Activated T-cell treated with anti-CD3 and anti-CD28 coated beads for 1 hour (primary cell): Measurements from ENCODE around the gene DHRSX.
"Not testable (repeated sequence)": the region's sequence is repeated elsewhere in the genome, so short reads cannot be mapped to it uniquely, and the experiment has no call there.

Experiments used
- DNase-seq: peaks from one replicate; pipeline ENCODE4 v3.0.0-alpha.2; 2020; ENCODE audit warnings: low read depth

Gene DHRSX

DNA sequence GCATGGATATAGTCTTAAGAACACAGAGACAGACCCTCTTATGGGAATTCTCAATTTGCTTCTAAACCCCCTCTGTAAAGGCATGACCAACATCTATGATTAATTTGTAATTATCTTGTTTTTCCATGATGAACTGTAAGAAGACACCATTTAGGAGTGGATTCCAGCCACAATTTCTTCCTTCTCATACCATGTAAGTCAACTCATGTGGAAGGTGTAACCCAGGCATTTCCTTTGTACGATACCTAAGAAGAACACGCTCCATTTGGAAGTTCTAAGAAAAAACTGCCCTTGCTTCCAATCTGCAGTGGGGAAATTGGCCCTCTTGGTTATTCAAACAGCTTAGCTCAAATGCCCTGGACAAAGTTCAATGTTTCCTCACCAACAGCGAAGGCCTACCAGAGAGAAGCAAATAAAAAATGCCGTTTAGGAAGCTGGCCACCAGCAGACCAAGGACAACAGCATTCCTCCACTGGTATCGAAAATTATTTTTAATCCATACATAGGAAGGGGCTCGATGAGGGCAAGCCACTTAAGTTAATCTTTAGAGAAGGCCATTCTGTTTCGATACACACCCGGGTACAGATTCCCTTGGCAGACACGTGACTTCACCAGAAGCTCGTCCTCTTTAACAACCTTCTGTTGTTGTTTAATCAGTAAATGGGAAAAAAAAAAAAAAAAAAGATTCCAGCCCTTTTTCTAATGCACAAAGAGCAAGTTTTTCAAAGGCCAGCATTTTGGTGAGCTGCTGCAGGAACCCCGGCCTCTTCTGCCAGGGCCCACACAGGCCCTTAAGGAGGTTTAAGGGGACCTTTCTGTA is 2.6 kb downstream of the DHRSX start:
- DNase-seq, result no peak

DNA sequence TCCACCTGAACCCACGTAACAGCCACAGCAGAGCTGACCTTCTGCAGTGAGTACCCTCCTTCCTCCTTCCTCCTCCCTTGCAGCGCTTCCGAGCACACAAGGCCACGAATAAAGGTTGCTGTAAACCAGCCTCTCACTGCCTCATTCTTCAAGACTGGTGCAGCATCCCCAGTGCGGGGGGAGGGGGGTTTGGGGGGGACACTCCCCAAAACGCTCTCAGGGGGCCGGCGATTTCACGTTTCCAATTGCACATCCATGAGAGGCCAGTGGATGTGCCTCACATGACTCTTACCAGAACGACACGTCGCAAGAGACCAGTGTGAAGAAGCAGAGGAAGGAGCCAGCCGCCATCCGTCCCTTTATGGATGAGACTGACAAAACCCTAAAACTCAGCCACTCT is 5.2 kb downstream of the DHRSX start:
- DNase-seq, result no peak

DNA sequence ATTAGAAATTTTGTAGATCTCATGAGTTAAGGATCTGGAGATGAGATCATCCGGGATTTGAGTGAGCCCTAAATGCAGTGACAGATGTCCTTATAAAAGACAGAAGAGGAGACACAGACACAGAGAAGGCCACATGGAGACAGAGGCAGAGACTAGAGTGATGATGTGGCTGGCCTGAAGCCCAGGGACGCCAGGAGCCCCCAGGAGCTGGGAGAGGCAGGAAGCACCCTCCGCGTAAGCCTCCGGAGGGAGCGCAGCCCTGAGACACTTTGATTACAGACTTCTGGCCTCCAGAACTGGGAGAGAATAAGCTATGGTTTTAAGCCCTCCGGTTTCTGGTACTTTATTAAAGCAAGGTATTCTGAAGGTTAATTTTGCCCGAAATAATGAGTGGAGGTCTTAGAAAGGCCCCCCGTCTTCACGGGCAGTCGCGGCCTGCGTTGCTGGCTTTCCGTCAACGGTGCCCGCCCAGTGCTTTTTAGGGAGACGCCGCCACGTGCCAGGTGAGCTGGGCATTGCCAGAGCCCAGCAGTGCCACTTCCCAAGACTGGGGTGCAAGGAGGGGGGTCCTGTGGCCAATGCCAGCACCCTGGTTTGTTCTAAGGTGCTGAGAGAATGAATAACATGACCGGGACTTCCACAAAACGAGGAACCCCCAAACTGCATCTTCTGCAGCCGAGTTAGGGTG is 8.1 kb downstream of the DHRSX start:
- DNase-seq, result no peak

DNA sequence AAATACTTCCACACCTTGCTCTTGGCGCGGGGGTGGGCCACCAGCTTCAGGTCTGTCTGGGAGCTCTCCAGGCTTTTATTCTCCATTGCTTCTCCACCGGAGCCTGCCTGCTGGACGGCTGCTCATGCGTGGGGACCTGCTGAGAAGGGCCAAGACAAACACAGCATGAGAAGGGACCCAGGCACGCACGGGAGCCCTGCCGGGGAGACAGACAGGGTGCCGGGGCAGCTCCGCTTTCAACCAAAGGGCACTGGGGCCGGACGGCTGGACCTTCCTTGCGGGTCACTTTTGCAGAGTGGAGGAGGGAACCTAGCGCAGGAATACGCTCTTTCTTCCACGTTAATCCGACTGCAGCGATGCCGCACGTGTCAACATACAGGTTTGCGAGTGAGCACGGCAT is 10.1 kb downstream of the DHRSX start:
- DNase-seq, result no peak

DNA sequence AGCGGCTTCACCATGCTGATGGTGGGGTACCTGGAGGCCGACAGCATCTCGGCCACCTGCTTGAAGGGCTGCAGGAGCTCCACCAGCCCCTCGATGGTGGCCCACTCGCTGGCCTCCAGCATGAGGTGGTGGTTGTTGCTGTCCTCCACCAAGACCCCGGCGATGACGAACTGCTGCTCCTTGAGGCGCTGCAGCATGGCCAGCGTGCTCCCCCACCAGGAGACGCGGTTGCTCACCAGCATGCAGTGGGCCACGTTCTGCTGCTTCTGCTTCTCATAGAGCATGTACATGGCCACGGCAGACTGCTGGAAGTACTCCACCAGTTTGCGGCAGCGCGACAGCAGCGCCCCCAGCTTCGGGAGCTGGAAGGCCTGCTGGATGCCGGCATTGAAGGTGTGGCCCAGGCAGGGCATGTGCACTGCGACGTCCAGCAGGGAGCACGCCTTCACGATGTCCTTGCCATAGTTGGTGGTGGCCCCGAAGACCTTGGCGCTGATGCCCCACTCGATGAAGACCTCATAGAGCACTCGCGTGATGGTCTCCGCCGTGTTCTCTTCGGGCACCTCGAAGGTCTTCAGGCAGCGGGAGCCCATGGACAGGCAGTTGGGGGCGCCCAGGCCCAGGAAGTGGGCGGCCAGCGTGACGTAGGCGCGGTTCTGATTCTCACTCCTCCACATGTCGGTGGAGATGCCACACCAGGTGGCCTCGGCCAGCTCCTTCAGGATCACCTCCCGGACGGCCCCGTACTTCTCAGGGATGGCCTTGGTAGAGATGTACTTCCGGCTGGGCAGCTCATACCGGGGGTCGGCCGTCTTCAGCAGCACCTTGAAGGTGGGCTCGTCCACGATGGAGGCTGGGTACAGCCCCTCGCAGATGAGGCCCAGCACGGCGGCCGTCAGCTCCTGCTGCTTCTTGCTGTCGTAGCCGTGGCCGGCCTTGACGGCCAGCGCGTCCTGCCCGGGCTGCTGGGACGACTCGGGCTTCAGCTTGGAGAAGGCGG is 11.0 kb downstream of the DHRSX start:
- DNase-seq, result no peak

DNA sequence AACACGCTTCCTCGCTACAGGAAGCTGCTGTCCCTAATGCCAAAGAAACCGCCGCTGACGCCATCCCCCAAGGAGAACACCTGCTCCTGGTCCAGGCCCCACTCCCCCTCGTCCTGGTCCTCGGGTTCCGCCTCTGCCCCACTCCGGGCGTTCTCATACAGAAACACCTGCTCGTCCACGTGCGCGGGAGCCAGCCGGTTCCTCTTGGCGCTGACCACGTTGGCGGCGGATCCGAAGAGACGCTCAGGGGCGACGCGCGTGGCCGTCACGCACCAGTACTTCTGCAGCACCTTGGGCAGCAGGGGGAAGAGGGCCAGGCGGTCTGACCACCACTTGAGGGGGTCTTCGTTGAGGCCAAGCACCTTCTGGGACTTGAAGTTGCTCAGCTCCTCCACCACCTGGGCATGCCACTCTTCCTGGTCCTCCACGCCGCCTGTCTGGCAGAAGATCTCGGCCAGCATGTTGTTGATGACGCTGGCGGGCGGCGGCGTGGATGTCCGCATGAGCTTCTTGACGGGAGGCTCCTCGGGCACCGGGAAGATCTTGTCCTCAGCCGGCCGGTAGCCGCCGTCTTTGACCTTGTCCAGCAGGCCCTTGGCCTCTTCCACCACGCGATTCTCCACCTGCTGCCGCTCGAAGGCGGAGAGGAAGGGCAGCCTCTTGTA is 12.0 kb downstream of the DHRSX start:
- DNase-seq, result no peak

DNA sequence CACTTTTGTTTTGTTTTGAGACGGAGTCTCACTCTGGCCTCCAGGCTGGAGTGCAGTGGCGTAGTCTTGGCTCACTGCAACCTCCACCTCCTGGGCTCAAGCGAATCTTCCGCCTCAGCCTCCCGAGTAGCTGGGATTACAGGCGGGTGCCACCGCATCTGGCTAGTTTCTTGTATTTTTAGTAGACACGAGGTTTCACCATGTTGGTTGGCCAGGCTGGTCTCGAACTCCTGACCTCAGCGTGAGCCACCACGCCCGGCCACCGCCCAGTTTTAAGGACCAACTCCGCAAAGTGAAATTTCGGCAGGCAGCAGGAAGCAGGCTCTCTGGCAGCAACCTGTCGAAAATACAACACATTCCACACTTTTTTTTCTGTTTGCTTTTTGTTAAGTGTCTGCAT is 13.4 kb downstream of the DHRSX start:
- no peak for DNase-seq

DNA sequence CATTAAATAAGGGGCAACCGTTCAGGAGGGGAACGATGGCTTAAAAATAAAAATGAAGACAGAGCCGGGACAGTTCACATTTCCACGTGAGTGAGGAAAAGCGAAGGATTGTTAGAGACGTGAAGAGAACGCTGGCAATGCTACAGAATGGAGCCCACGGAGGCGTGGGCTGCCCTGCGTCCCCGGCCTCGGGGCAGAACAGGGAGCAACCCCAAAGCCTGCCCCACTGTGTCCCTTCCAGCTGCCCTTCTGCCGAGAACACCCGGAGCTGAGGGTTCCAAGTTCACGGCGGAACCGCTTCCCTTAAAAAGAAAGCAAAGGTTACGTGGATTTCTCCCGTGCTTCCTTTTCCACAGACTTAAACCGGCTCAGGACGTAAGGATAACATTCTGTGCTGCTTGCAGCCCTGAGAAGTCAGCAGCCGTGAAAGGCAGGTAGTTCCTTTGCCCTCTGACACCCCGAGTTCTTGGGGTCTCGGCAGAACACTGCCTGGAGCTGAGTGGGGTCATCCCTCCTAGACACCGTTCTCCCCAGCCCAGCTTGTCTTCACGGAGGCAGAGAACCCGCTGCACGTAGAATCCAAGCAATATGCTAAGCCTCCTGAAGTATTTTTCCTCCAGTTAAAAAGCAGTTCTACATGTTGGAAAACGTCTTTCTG is 14.2 kb downstream of the DHRSX start:
- no peak for DNase-seq

DNA sequence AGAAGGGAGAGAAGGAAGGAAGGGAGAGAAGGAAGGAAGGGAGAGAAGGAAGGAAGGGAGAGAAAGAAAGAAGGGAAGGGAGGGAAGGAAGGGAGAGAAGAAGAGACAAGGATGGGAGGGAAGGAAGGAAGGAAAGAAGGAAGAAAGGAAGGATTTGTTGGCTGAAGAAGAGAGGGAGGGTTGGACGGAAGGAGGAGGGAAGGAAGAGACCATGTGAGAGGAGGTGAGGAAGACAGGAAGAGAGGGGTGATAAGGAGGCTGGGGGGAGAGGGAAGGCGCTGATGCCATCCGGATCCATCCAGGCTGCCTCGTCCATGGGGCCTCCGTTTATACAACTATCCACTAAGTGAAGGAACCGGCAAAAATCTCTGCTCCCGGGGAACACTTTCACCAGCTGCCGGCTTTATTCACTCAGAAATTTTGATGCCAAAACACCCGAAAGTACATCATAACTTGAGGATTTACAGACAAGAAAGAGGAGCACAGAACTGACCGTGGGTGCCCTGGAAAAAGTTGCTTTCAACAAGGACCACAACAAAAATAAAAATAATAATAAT is 14.9 kb downstream of the DHRSX start:
- no peak for DNase-seq

DNA sequence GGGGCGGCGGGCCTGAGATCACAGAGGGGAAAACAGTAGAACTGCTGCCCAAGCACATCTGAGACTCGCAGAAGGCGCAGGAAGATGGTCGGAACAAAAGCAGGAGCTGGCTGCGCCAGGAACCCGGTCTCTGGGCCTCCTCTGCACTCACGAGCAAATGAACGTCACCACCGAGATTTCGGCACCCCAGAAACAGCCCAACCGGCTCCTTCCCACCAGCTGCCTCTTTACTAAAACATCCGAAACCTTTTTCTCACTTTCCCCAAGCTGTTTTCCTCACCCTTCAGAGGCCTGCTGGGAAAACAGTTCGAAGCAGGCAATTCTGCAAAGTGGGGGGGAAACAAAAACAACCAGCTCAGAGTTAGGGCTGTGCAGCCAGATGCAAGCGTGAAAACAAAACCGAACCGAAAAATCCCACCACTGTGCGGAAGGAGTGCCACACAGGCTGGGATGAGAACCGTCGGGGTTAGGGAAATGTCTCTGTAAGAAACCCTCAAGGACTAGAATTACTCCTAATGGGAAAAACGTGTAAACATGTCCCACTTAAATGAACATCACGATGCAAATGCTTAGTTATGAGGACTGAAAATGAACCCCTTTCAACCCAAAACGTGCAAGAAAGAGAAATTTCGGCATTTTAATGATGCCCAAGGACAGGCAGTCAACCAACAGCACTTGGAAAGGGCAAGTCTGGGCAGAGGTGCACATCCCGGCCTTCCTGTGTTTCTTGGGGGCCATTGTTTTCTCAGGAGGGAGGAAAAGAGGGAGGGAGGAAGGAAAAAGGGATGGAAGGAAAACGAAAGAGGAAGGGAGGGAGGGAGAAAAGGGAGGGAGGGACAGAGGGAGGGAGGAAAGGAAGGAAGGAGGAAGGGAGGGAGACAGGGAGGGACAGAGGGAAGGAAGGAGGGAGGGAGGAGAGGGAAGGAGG is 15.8 kb downstream of the DHRSX start:
- DNase-seq, result no peak

DNA sequence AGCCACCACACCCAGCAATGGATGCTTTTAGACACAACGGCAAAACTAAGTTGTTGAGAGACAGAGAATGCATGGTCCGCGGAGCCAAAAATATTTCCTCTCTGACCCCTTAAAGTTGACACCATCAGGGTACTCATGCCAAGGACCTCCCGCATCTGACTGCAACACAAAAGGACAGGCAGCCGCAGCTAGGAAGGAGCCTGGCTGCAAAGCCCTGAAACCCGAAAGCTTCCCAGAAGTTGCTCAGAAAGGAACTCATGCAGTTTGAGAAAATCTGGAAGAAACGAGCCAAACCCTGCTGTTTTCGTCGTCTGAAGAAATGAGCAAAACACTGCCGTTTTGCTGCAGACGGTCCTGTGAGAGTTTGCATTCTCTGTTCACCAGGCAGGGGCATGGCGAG is 16.5 kb downstream of the DHRSX start:
- no peak for DNase-seq

DNA sequence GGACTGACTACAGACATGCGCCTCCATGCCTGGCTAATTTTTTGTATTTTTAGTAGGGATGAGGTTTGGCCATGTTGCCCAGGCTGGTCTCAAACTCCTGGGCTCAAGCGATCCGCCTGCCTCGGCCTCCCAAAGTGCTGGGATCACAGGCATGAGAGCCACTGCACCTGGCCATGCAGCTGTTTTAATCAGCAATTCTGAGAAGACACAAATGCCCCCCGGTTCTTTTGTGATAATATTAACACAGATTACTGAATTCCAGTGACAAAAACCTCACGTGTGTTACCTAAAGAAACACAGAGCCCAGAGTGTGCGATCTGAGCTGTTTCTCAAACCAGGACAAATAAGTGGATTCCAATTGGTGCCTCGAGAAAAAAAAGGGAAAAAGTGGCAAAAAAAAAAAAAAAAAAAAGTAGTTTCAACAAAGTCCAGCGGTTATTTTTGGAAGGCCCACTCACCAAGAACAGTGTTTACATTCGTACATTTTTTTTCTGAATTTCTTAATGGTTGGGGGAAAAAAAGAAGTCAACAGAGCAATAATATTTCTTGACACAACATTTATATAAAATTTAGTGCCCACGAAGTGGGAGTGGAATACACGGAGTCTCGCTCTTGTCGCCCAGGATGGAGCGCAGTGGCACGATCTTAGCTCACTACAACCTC is 17.2 kb downstream of the DHRSX start:
- DNase-seq, result no peak

DNA sequence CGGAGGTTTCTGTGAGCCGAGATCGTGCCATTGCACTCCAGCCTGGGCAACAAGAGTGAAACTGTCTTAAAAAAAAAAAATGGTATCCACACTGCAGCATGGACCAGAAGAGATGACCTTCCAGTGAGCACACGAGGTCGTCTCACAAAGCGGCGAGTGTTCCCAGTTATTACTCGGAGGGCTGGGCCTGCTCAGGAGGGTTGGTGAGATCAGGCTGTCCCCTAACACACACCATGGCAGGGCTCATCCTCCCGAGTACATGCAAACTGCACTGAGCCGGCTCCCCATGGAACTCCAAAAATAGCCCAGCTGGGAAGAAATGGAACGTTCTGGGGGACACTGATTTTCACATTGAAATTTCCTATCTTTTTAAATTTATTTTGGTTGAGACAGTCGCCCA is 19.2 kb downstream of the DHRSX start:
- not testable (repeated sequence) for DNase-seq

DNA sequence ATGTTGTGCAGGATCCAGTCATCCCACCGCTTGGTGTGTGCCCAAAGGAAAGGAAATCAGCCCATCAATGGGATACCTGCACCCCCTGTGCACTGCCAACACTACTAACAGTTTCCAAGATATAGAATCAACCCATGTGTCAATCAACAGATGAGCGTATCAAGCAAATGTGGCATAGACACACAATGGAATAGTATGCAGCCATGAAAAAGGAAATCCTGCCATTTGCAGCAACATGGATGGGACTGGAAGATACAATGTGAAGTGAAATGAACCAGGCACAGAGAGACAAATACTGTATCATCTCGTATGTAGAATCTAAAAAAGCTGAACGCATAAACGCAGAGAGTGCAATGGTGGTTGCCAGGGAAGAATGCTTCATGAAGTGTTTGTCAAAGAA is 20.8 kb downstream of the DHRSX start:
- not testable (repeated sequence) for DNase-seq

DNA sequence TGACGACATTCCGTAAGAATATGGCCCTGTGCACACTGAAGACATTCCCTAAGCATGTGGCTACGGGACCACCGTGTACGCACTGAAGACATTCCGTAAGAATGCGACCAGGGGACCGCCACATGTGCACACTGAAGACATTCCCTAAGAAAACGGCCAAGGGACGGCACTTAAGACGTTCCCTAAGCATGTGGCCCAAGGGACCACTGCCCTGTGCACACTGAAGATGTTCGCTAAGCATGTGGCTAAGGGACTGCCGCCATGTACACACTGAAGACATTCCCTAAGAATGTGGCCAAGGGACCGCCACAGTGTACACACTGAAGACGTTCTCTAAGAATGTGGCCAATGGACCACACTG is 21.4 kb downstream of the DHRSX start:
- DNase-seq, result no peak

DNA sequence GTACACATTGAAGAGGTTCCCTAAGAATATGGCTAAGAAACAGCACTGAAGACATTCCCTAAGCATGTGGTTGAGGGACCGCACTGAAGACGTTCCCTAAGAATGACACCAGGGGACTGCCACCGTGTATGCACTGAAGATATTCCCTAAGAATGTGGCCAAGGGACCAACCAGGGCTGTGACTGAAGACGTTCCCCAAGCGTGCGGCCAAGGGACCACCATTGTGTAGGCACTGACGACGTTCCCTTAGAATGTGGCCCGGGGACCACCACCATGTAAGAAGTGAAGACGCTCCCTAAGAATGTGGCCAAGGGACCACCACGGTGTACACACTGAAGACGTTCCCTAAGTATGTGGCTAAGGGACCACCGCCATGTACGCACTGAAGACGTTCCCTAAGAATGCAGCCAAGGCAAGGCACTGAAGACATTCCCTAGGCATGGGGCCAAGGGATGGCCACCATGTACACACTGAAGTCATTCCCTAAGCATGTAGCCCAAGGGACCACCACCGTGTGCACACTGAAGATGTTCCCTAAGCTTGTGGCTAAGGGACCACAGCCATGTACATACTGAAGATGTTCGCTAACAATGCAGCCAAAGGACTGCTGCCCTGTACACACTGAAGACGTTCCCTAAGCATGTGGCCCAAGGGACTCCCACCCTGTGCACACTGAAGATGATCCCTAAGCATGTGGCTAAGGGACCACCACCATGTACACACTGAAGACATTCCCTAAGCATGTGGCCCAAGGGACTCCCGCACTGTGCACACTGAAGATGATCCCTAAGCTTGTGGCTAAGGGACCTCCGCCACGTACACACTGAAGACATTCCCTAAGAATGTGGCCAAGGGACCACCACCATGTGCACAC is 22.0 kb downstream of the DHRSX start:
- no peak for DNase-seq

DNA sequence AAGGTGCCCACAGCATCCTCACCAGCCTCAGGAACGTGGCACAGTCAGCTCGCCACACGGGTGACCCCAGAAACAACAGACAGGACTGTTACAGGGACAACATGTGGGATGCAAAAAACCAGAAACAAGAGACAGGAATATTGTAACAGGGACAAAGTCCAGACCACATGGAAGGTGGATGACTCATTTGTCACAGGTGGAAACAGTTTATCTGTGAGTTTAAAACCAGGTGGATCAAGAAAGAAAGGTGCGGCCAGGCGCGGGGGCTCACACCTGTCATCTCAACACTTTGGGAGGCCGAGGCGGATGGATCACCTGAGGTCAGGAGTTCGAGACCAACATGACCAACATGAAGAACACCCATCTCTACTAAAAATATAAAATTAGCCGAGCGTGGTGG is 23.5 kb downstream of the DHRSX start:
- DNase-seq, result not testable (repeated sequence)

DNA sequence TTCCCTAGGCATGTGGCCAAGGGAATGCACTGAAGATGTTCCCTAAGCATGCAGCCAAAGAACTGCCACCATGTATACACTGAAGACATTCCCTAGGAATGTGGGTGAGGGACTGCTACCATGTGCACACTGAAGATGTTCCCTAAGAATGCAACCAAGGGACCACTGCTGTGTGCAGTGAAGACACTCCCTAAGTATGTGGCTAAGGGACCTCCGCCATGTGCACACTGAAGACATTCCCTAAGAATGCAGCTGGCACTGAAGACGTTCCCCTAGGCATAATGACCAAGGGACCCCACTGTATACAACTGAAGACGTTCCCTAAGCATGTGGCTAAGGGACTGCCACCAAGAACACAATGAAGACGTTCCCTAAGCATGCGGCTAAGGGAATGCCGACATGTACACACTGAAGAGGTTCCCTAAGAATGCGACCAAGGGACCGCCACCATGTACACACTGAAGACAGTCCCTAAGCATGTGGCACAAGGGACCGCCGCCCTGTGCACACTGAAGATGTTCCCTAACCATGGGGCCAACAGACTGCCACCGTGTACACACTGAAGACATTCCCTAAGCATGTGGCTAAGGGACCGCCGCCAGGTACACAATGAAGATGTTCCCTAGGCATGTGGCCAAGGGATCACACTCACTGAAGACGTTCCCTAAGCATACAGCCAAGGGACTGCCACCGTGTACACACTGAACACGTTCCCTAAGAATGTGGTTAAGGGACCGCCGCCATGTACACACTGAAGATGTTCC is 25.6 kb downstream of the DHRSX start:
- DNase-seq, result no peak
